Liver (tissue), 3 donors: ENCODE results near the gene SMKR1.
"Not testable (repeated sequence)": the region's sequence is repeated elsewhere in the genome, so short reads cannot be mapped to it uniquely, and the experiment has no call there.

Experiments used
- CTCF ChIP-seq: fragments of 150-350 bp; IDR thresholded peaks from 2 replicates; pipeline ENCODE4 v1.5.1; 2017; ENCODE audit warnings: improper control_type of control experiment, low read depth, low read length; ENCODE audit not compliant: missing input control
- GABPA ChIP-seq, 2 donors: IDR thresholded peaks in 1 of 2; conservative IDR thresholded peaks in 1 of 2; 2 replicates each; pipeline ENCODE4 v1.6.1; 2016; ENCODE audit warnings: antibody characterized with exemption in 2 of 2, mild to moderate bottlenecking in 1 of 2, moderate library complexity in 1 of 2
- JUND ChIP-seq, 2 donors: IDR thresholded peaks; 2 replicates each; pipeline ENCODE4 v1.6.1; 2016; ENCODE audit warnings: antibody characterized with exemption in 2 of 2
- SP1 ChIP-seq: IDR thresholded peaks from 2 replicates; pipeline ENCODE4 v1.6.1; 2018; ENCODE audit warnings: antibody characterized with exemption, mild to moderate bottlenecking
- TAF1 ChIP-seq: conservative IDR thresholded peaks from 2 replicates; pipeline ENCODE4 v1.6.1; 2016; ENCODE audit warnings: antibody characterized with exemption, mild to moderate bottlenecking
- YY1 ChIP-seq: IDR thresholded peaks from 2 replicates; pipeline ENCODE4 v1.6.1; 2016; ENCODE audit warnings: antibody characterized with exemption, mild to moderate bottlenecking
- ZBTB33 ChIP-seq: IDR thresholded peaks from 2 replicates; pipeline ENCODE4 v1.6.1; 2016; ENCODE audit warnings: antibody characterized with exemption
- donor health status: healthy.
- donor health status: healthy.

GRCh38 chr7:129524405-129524804, 22.1 kb downstream of the SMKR1 start:
- not testable (repeated sequence) for TF ChIP-seq CTCF; ZBTB33; SP1; TAF1; JUND (IDR thresholded peaks at IDR 0.05); GABPA (IDR thresholded peaks at IDR 0.05 in 1 of 2, conservative IDR thresholded peaks at IDR 0.05 in 1 of 2); YY1
